ENCODE data around the gene CLDN20.

CLDN20 gene

DNA sequence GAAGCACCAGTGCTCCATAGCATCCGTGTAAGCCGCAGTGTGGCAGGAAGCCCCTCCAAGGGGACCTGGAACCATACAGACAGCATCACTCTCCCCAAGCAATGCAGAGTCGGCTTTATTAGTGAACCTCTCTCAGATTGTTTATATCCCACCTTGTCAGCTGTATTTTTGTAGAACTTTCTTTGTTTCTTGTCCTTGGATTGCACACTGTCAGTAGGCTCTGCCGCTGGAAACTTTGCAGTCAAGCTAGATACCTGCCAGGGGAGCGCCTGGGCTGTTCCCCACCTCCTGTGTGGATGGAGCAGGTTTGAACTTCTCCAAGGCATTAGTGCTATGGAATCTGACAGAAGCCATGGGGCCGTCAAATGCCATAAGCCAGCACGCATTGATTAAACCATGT is 18.6 kb upstream of the CLDN20 start:
- no peak for DNase-seq (ENCODE audit: low read depth in 2 of 2)

DNA sequence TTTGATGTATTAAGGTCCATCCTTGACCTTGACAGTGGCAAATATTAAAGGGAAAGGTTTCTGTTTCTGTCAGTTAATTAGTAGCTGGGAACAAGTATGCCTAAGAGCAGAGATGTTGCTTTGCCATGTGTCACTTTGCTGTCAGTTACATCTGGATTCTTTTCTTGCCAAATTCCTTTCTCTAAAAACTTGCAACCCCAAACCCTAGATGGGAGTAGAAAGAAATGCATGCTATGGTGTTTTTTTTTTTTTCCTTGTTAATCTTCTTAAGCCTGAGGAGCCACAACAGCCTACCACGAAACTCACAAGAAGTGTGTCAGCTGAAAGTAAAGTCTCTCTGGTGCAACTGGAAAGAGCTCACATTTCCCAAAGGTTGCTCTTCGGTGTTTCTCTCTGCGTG is 18.0 kb upstream of the CLDN20 start:
- DNase-seq (ENCODE audit: low read depth in 2 of 2) = no peak

DNA sequence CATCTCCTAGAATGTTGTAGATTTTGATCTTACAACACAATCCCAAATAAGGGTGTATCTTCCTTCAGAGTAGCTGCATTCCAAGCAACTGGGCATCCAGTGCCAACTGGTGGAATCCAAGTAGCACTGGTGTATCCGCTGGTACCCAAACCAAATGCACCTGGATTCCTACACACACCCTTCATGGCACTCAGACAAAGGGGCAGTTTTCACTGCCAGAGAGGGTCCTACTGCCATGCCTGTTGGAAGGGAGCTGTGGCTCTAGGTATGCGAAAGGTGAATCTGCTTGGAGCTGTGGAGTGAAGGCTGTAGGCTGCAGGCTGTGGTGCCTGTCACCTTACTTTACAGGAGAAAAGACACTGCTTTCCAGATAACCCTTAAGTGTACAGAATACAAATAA is 17.0 kb upstream of the CLDN20 start:
- no peak for DNase-seq (ENCODE audit: low read depth in 2 of 2)

DNA sequence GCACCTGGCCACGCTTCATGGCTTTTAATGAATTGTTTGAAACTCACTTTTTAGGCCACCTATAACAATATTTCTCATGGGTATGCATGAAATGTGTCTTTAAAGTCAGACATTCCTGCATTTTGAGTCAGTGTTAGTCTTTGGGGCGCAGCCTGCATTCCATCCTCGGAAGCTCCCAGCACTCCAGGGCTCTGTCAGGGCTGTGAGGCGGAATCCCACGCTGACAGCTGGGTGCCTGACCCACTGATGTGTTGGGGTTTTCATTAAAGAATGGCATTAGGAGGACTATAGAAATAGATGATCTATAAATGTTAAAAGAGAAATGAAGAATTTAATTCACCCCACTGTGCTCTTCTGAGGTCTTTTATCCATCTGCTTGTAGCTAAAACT is 16.2 kb upstream of the CLDN20 start:
- no peak for DNase-seq (ENCODE audit: low read depth in 2 of 2)

DNA sequence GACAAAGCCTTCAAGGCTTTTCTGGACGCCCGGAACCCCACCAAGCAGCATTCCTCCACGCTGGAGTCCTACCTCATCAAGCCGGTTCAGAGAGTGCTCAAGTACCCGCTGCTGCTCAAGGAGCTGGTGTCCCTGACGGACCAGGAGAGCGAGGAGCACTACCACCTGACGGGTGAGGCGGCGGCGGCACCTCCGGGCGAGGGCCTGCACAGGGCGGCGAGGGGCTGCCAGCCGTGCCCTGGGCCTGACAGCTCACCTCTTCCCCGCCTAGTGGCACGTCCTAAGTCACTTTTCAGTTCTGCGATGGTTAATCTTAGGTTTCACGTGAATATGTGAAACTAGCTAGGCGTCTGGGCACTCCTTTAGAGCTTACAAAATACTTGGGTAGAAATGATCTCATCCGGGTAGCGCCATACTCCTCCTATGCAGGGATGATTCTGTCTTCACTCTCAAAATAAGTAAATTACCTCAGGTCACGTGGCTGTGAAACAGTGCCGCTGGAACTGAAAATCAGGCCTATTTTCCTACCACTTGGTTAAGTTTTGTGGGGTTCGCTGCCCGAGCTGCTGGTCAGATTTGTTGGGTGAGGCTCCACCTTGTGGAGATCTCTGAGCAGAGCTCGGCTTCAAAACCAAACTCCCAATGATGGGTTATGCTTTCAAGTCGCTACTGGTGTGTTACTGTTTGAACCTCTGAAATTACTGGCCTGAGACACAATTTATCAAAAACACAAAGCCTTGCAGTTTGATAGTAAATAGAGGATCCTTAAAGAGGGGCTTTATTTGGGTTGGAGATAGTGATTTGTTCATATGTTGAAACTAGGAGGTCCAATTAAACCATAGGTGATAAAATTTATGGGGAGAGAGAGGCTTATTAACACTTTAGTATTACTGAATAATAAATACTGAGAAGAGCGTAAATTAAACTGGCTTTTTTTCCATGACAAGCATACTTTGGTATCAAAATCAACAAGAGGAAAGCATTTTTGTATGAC is 15.5 kb upstream of the CLDN20 start:
- DNase-seq (ENCODE audit: low read depth in 2 of 2) = no peak

DNA sequence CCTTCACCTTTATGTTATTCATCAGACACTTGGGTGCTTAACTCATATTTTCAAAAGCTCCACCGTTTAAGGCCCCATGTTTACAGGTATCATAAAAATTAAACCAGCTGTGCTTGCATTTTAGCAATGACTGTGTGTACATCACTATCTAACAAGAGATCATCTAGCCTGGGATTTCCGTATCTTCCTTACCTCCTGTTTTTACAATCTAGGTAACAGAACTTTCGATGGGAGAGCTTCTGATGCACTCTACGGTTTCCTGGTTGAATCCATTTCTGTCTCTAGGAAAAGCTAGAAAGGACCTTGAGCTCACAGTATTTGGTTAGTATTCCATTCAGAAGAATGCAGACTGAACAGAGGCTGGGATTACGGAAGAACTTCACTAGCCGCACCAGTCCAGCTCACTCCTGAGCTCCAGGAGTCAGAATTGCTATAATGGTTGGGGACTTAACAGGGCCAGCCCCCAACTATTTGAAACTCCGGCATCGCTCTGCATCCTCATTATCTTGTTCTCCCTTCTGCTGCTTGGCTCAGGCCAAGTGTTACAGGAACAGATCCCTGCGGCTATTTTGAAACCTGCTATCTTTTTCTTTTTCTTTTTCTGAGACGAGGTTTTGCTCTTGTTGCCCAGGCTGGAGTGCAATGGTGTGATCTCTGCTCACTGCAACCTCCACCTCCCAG is 13.0 kb upstream of the CLDN20 start:
- DNase-seq (ENCODE audit: low read depth in 2 of 2) = no peak

DNA sequence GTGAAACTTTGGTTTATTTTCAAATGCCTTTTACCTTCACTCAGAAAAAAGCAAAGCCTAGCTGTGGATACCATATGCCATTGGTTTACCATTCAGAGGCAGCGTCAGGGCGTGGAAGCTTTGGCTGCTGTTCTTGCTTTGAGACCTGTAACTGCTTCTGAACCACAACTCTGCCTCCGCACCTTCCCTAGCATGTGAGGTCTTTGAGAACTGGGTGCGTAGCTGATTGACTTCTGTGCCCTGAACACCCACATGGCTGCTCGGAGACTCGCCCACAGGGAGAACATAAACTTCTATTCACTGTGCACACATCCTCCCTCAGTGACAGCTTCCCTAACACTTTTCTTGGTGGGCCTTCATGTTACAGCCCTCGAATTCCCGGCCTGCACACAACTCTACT is 11.2 kb upstream of the CLDN20 start:
- no peak for DNase-seq (ENCODE audit: low read depth in 2 of 2)

DNA sequence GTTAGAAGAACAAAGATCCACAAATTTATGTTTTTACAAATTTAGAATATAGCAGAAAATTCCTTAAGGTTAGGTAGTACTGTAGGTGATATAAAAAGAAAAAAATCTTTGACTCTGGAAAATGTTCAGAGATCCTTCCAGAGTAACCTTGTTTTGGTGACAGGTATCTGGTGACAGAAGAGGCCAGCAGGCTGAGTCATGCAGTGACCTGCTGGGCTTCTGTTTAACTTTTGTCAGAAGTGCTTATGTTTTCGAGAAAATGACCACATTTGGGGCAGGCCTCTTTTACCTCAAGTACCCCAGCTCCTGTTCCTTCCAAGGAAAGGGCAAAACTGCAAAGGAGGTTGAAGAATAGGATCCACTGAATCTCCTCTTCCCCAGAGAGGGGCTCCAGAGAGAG is 10.5 kb upstream of the CLDN20 start:
- no peak for DNase-seq (ENCODE audit: low read depth in 2 of 2)

DNA sequence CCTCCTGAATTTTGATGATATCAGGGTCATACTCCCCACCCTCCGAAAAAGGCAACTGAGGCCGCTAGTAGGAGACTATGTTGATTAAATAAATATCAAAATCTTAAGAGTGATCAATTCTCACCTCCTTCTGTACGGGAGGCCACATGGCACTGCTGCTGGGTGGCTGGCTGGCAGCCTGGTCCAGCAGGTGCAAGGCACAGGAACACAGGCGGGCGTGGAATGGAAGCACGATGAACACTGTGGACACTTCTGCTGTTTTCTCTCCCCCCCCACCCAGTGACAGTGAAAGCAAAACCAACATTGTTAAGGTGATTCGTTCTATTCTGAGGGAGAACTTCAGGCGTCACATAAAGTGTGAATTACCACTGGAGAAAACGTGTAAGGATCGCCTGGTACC is 9.7 kb upstream of the CLDN20 start:
- no peak for DNase-seq (ENCODE audit: low read depth in 2 of 2)

DNA sequence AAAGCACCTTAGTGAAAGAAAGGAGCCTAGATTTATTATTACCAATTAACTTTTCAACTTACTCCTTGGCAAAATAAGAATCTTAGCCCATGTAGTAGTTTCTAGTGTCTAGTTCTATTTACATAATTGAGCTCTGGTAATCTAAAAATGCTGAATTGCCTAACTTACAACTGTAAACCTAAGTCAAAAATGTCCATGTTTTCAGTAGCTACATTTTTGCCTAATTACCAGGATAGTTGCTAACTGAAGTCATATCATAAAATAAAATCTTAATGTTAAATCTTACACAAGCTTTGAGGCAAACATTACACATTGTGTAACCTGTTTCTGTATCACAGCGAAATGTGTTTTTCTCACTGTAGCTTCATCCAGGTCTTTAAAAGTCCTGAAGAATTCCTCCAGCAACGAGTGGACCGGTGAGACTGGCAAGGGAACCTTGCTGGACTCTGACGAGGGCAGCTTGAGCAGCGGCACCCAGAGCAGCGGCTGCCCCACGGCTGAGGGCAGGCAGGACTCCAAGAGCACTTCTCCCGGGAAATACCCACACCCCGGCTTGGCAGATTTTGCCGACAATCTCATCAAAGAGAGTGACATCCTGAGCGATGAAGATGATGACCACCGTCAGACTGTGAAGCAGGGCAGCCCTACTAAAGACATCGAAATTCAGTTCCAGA is 7.6 kb upstream of the CLDN20 start:
- DNase-seq (ENCODE audit: low read depth in 2 of 2) = no peak

DNA sequence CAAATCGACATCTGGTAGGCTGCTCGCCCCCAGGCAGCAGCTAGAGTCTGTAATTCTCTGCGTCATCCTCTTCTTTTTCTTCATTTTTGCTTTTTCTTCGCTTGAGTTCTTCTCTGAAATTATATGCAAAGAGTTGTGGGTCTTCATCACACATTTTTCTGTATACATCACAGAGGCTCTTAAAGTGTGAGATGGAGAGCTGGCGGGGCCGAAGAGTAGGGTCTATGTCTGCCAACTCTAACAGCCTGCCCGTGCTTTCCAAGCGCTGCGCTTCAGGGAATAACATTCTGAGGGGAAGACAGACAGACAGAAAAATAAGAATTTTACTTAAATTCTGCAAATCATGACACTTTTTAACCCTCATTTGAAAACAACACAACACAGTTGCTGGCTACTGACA is 6.0 kb upstream of the CLDN20 start:
- DNase-seq (ENCODE audit: low read depth in 2 of 2) = no peak

DNA sequence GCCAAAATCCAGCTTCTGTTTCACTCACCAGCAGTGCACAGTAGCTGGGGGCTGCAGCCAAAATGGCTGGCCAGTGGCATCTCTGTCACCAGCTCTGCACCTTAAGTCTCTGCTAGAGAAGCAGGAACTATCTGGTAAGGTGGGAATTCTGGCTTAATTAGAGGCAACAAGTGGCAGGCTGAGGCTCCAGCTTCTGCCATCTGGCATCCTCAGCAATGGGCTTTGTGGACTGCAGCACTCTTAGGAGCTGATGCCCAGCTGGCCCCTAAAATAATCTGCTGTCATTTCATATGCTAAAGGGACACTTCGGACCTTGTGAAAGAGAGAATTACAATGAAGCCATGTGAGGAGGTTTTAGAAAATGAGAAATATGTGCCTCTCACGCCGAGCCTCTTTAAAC is 4.6 kb upstream of the CLDN20 start:
- DNase-seq (ENCODE audit: low read depth in 2 of 2) = no peak

DNA sequence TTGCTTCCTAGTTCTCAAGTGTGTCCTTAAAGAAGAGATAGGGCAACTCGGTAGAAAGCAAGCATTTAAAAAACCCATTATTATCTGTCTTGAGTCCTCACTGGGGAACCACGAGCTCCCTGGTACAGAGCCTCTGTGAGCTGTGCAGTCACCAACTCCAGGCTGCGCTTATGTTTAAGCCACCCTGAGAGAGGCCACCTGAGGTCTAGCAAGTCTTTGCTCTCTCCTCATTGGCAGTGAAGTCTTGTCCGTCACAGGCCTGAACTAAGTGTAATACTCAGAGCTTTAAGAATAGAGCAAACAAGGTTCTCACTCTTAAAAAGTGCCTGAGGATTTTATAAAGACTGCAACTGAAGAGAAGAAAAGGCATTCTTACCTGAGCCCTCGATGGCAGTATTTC is 3.9 kb upstream of the CLDN20 start:
- no peak for DNase-seq (ENCODE audit: low read depth in 2 of 2)

DNA sequence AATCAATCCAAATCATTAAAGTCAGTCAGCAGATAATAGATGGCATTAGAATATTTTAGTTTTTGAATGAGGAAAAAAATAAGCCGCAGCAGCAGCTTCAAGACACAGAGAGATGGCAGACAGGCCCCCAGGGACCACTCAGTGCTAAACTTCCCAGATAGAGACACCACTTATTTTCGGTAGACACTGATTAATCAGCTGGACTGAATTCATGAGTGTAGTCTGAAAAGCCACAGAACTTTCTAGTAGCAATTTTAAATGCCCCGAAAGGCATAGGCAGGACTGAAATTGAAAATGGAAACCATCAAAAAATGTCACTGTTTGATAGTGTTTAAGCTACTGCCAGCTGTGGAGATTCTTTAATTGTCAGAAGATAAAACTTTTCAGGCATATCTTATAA is 3.1 kb upstream of the CLDN20 start:
- DNase-seq (ENCODE audit: low read depth in 2 of 2) = no peak

DNA sequence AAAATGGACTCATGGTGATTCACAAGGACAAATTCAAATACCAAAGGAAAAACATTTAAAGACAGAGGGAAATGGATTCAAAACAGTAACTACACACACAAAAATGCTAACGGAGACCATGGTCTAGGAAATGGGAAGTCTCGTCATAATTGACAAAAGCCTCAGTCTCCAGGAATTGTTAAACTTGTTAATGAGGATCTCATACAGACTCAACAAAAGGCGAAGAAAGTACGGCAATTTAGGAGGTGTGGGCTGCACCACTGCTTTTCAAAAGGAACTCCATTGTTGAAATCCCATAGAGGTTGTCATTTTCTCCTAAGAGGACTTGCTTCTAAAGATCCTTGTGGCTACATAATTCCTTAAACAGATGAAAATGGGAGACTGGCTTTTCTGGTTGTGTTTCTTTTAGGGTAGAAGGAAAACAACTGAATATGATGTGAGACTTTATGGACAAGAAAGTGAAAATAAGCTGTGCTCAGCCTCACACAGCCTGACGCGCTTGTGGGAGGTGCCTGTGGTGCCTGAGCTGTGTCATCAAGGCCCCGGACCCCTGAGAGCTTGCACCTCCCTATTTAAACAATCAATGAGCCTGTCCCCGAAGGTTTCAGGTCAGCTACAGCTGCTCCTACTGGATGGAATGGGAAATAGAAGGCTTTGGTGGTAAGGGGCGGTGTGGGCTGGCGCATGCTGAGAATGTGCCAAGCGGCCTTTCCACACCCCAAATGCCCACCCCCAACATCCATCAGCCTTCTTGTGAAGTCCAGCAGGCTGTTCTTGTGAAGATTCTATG is 2.5 kb upstream of the CLDN20 start:
- no peak for DNase-seq (ENCODE audit: low read depth in 2 of 2)

DNA sequence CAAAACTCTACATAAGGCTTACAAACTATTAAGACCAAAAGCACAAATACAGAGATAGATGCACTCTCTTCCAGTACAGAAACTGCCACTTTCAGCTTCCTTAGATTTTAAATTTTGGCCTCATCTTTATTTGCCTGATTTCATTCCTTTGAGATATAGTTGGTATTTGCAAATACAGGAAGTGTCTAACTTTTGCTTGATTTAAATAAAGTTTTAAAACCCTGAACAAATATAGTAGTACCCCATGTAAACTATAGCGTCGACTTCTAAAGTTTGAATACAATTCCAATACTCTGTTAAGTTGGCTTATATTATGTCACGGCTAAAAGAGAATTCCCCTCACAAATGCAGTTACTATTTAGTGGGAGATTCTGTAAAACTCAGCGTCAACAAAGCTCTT is 1.2 kb upstream of the CLDN20 start:
- DNase-seq (ENCODE audit: low read depth in 2 of 2) = no peak

DNA sequence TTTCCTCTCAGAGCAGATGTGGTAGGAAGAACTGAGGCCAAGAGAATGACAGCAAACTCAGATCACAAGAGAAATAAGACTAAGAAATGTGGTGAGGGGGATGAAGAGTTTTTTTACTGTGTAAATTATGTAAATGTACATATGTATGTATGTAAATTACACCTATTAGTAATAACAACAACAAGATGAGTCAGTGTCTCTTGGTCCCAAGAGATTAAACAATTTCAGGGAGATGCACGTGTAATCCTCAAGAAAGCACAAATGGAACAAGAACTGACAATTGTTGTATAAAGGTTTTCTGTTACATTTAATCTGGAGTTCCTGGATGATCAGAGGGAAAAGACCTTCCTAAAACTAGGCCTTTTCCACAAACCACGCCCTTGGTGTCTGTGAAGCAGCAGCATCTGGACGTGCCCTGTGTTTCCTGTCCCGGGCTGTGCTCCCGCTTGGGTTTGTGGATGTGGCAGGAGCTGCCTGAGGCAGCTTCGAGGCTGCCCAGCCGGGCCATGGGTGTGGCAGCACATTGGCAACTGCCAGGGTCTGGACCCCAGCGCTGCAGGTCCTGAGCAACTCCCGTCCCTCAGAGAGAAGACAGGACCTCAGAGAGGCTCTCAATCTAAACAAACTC is 994 bp downstream of the CLDN20 start:
- no peak for DNase-seq (ENCODE audit: low read depth in 2 of 2)

DNA sequence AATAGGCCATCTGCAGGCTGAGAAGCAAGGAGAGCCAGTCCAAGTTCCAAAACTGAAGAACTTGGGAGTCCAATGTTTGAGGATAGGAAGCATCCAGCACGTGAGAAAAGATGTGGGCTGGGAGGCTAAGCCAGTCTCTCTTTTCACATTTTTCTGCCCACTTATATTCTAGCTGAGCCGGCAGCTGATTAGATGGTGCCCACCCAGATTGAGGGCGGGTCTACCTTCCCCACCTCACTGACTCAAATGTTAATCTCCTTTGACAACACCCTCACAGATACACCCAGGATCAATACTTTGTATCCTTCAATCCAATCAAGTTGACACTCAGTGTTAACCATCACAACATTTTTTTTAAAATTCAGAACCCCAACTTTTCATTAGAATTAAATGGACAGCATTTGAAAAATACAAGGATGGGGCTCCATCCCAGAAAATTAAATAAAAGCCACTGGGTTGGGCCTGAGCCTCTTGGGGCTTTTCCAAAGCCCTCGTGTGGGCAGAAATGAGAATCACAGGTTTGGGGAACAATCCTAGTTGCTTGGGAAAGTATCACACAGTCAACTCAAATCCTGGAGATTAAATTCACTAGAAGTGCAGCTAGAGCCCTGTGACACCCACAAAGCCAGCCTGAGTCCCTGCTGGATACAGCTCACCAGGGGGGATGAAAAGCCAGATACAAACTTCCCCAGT is 2.2 kb downstream of the CLDN20 start:
- DNase-seq (ENCODE audit: low read depth in 2 of 2) = no peak

DNA sequence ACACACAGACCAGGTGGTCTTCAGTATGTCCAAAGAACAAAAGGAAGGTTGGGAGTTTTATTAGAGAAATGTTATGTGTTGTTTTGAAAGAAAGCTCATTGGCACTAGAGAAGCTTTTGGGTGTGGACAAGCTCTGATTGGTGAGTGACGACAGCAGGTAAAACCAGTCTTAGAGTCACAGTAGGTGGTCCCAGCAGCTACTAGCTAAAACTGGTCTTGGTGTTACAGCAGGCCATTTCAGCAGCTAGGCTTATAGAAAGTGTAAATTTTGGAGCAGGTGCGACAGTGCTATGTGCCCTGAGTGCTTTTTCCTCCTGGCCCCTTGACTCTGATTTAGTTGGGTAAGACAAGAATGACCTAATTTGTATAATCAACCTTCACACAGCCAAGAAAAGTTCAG is 3.6 kb downstream of the CLDN20 start:
- no peak for DNase-seq (ENCODE audit: low read depth in 2 of 2)

DNA sequence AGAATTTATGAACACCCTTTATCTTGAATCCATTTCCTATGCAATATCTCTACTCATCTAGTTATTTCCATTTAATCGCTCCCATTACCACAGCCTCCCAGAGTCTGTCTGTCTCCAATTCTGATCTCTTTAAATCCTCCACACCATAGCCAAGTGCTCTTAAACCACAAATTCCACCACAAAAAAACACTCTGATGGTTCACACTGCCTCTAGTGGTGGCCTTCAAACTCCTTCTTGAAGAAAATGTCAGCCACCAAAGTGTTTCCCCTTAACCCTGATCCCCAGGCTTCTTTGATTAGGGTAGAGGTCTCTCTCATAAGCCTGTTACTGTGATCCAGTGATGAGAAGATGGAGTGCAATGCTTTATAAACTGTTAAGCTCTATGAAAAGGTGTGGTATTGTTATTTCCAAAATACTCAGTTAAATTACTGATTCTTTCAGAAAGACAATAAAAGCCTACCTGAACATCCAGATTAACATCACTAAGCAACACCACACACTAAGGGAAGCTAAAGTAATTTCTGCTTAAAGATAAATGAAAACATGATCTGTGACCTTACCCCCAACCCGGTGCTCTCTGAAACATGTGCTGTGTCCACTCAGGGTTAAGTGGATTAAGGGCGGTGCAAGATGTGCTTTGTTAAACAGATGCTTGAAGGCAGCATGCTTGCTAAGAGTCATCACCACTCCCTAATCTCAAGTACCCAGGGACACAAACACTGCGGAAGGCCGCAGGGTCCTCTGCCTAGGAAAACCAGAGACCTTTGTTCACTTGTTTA is 4.5 kb downstream of the CLDN20 start:
- peak in 1 of 2 donors; percentile 4 for DNase-seq (ENCODE audit: low read depth in 2 of 2)
